GM18873 (cell line): Measurements from ENCODE around the gene TOR2A.

ENCODE experiments used
- ATAC-seq: cut with Tn5 transposase; IDR thresholded peaks from one replicate; pipeline ENCODE4 v1.9.1; 2021; ENCODE audit warnings: mild to moderate bottlenecking, moderate library complexity, moderate number of reproducible peaks; ENCODE audit not compliant: unreplicated experiment, low FRiP score

TOR2A gene

DNA sequence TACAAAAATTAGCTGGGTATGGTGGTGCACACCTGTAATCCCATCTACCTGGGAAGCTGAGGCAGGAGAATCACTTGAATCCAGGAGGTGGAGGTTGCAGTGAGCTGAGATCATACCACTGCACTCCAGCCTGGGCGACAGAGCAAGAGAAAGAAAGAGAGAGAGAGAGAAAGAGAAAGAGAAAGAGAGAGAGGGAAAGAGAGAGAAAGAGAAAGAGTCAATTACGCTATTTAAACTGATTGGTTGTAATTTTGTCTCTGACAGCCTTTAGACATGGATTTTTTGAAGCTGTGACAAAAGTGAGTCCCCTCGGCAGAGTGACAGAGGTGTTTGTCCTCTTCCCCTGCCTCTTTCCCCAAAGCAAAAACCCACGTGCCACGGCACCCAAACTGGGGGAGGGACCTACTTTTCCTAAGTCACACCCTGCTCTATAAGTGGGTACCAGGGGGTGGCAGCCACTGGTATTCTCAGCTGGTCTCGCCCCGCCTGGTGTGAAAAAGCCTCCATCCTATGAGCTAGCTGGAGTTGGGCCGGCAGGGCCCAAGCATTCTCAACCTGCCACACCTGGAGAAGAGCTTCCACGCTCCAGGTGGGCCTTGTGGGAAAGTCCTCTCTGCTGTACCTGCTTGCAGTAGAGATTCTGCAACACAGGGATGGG is 31.7 kb downstream of the TOR2A start:
- ATAC-seq = no peak

- ATAC-seq = no peak
Measured at GRCh38 chr9:127700594-127701255, 34.4 kb downstream of the TOR2A start.

- no peak for ATAC-seq
Measured at GRCh38 chr9:127700140-127700539, 35.0 kb downstream of the TOR2A start.

- ATAC-seq = no peak
Measured at GRCh38 chr9:127698985-127699670, 36.0 kb downstream of the TOR2A start.

DNA sequence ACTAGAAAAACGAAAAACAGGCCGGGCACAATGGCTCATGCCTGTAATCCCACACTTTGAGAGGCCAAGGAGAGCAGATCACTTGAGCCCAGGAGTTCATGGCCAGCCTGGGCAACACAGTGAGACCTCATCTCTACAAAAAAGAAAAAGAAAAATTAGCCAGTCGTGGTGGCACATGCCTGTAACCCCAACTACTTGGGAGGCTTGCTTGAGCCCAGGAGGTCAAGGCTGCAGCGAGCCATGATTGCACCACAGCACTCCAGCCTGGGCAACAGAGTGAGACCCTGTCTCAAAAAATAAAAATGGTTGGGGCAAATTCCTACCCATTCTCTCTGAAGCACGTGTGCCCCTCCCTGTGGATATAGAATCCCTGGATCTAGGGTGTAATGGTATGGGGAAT is 36.7 kb downstream of the TOR2A start:
- ATAC-seq = no peak

GRCh38 chr9:127697575-127697974 is 37.5 kb downstream of the TOR2A start:
- ATAC-seq = no peak

GRCh38 chr9:127694890-127695720 is 40.0 kb downstream of the TOR2A start:
- no peak for ATAC-seq

GRCh38 chr9:127693697-127694096 is 41.4 kb downstream of the TOR2A start:
- ATAC-seq = no peak

DNA sequence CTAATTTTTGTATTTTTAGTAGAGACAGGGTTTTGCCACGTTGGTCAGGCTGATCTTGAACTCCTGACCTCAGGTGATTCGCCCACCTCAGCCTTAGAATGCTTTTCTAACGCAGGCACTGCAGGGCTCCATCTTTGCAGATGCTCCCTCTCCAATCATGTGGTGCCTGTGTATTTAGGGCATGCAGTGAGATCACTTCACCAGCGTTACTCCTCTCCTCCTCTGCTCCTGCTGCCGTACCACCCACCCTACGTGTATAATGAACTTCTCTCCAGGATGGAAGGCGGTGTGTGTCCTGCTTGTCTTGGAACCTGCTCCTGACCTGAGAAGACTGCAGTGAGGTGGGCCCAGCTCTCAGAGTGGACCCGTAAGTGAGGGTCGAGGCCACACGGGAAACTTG is 42.0 kb downstream of the TOR2A start:
- ATAC-seq = no peak

DNA sequence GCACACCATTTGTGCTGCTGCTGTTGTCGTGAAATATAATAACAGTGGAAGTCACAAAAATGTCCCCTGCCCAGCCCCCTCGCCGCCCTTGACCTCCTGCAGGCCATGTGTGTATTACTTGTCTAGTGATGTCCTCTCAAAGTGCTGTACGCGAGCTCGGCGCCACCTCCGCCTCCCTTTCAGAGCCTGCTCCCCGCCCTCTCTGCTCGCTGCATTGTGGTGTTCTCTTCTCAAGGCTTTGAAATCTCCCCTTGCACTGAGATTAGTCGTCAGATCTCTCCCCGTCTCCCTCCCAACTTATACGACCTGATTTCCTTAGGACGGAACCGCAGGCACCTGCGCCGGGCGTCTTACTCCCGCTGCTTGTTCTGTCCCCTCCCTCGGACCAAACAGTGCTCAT is 43.0 kb downstream of the TOR2A start:
- no peak for ATAC-seq

- no peak for ATAC-seq
Measured at GRCh38 chr9:127690735-127691134, 44.4 kb downstream of the TOR2A start.

DNA sequence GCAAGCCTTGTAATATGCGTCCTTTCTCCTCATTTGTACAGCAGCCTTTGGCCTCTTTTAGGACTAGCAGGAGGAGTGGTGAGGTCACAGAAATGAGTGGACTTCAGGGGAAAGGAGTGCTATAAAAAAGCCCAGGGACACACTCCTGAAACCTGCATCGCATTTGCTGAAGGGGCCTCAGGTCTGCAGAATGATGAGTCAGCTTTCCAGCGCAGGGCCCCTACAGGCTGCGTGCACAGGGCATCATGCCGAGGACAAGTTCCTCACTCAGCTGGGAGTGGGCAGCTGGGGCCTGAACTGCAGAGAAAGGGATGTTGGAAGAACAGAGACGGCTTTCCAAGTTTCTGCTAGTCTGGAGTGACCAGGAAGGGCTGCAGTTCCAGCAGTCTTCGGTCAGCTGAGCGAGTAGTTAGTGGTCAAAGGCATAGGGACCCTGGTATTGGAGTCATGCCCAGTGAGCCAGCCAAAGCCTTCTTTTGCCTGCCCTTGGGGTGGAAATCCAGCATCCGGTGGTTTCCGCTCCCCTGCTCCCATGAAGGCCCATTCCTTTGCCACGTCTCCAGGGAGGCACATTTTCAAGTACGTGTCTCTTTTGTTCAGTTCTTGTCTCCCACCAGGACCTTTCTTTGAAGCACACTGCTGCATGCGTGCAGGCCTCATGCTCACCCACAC is 45.6 kb downstream of the TOR2A start:
- ATAC-seq = no peak

DNA sequence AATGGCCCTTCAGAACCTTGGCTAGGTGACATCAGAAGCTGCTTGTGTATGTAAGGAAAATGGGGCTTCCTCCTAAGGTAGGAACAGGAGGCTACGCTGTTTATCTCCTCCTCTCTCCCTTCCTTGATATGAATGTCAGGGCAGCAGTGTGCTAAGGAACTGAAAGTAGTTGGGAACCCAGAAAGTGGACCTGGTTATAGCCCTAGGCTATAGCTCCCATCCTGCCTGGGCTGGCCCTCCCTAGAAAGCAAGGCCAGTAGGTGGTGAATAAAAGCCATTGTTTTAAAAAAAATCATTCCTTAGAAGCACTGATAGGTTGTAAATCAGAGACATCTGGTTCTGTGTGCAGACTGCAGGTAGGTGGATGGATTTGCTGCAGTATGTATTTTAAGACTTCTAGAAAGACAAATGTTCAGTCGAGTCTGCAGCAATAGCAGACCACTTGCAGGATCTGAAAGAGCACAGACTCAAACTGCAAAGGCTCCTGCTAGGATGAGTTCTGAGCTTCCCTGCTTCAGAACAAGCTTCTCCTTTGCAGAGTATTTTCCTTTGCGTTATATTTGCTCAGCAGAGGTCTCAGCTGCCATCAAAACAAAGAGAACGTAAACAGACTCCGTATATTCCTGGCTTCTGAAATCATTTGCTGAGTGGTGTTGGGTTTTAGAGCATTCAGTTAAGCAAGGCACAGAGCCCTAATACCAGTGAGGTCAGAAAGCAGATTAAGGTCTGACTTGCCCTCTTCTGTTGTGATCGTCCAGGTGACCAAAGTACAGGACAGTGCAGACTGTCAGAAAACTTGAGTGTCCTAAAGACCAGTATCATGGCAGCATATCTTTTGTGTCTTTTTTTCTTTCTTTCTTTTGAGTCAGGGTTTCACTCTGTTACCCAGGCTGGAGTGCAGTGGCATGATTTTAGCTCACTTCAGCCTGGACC is 48.4 kb downstream of the TOR2A start:
- ATAC-seq = no peak

- ATAC-seq = no peak
Measured at GRCh38 chr9:127684576-127684975, 50.5 kb downstream of the TOR2A start.

DNA sequence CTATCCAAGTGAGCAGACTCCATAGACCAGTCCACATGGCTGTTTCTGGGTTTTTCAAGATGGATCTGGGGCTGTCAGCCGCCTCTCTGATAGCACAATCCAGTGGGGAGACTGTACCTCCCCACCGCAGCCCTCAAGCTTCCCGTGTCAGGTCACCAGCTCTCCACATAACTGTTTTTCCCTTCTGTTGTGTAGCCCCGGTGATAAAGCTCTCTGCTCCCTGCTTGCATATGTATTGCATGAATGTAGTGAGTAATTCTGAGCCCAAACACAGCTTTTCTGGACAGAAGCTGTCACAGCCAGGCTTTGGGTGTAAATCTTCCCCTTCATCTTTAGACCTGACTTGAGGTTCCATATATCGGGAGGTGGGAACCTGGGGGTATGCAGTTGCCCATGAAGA is 51.4 kb downstream of the TOR2A start:
- ATAC-seq = no peak

DNA sequence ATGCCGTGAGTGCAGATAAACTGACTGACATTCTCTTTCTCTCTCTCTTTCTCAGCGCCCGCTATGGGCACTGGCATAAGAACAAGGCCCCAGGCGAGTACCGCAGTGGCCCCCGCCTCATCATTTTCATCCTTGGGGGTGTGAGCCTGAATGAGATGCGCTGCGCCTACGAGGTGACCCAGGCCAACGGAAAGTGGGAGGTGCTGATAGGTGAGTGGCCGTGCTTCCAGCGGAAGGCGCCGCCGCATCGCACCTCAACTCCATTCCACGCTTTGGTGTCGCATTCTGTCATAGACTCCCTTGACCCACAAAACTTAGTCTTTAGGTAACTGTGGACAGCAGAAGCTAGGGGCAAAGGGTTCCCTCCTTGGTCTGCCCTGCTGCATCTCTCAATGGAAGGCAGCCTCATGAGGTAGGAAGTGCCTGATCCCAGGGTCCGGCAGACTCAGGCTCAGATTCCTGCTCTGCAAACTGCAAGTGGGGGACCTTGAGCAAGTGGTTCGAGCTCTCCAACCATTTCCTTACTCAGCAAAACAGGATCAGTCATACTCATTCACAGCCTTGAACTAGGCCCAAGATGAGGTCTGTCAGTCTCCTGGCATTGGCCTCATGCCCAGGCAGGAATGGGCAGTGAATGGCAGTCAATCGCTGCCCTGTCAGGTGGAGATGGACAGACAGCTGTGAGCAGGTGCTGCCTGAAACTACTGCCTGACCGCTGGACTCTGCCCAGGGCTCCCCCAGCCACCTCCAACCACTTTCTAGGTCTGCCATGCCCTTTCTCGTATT is 52.5 kb downstream of the TOR2A start:
- no peak for ATAC-seq
